ENCODE results near the gene OLFM1.
"Not testable (repeated sequence)": the region's sequence is repeated elsewhere in the genome, so short reads cannot be mapped to it uniquely, and the experiment has no call there.

OLFM1 gene

DNA sequence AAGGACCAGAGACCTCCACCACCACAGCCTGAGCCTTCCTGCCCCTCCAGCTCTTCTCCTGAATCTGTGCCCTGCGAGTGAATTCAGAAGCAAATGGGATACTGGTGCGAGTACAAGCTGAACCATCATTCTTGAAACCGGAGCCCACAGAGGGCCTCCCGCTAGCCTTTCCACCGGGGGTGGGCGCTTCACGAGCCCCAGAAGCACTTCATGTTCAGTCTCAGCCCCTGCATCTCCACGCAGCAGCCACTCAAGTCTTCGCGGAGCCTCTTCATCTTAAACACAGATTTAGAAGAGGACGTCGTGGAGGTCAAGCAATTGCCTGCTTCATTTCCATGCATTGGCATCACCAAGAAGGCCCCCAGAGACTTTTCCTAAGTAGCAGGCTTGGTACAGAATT is 26.0 kb upstream of the OLFM1 start:
- DNase-seq = no peak

DNA sequence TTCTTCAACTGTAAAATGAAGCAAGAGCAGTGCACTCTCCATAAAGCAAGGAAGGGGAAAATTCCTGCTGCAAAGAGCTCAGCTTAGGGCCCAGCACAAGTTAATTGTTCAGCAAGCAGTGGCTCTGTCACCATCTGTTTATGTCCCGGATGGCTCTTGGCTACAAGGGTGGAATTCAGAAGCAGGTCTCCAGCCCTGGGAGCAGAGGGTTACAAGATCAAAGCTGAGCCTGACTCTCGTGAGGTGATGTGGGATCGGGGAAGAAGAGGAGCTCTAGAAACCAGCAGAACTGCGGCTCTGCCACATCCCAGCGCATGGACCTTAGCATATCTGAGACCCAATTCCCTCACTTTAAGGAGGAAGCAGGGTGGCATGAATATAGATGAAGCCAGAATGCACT is 25.2 kb upstream of the OLFM1 start:
- DNase-seq = no peak

DNA sequence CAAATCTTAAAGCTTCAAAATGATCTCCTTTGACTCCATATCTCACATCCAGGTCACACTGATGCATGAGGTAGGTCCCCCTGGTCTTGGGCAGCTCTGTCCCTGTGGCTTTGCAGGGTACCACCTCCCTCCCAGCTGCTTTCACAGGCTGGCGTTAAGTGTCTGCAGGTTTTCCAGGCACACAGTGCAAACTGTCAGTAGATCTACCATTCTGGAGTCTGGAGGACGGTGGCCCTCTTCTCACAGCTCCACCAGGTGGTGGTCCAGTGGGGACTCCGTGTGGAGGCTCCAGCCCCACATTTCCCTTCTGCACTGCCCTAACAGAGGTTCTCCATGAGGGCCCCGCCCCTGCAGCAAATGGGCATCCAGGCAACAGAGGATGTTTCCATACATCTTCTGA is 24.0 kb upstream of the OLFM1 start:
- DNase-seq = not testable (repeated sequence)

DNA sequence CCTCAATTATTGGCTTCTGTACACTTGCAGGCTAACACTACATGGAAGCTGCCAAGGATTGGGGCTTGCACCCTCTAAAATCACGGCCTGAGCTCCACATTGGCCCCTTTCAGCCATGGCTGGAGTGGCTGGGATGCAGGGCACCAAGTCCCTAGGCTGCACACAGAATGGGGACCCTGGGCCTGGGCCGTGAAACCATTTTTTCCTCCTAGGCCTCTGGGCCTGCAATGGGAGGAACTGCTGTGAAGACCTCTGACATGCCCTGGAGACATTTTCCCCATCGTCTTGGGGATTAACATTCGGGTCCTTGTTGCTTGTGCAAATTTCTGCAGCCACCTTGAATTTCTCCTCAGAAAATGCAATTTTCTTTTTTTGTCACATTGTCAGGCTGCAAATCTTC is 23.6 kb upstream of the OLFM1 start:
- not testable (repeated sequence) for DNase-seq

DNA sequence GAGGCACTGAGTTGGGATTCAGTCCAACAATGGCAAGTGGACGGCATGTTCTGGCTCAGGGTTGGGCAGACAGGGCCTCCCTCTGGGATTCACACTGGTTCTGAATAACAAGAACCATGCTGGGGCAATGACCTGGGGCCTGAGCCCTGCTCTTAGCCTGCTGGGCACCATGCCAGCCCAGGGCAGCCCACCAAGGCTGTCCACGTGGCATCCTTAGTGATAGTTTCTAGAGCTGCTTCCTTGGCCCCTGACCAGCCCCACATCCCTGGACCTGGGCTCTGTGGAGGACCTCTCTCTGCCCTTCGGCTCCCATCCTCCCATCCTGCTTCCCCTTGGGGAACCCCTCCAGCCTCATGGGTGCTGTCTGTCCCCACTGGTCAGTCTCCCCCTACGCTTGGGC is 22.3 kb upstream of the OLFM1 start:
- DNase-seq = no peak

DNA sequence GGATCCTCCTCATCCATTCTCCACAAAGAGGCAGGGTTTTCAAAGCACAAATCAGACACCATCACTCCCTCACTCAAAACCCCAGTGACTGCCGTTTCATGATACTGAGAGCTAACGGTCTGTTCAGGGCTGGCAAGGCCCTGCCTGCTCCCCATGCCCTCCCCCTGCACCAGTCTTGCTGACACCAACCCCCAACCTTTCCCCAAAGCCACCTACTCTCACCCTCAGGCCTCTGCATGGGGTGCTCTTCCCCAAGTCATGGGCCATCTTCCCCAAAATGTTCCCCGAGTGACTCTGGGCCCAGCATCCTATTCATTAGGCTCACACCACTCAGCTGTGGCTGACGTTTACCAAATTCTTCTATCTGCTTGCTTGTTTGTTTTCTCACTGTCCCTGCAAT is 21.7 kb upstream of the OLFM1 start:
- DNase-seq = no peak

DNA sequence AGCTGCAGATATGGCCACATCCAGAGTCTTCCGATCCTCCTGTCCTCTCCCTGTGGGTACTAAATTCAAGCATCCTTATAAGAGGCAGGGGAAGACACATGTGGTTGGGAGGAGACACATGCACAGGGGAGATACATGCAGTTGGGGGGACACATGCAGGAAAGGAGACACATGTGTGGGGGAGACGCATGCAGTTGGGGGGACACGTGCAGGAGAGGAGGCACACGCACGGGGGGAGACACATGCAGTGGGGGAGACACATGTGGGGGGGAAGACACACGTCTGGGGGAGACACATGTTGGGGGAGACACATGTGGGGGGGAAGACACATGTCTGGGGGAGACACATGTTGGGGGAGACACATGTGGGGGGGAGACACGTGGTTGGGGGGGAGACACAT is 21.2 kb upstream of the OLFM1 start:
- DNase-seq = no peak

DNA sequence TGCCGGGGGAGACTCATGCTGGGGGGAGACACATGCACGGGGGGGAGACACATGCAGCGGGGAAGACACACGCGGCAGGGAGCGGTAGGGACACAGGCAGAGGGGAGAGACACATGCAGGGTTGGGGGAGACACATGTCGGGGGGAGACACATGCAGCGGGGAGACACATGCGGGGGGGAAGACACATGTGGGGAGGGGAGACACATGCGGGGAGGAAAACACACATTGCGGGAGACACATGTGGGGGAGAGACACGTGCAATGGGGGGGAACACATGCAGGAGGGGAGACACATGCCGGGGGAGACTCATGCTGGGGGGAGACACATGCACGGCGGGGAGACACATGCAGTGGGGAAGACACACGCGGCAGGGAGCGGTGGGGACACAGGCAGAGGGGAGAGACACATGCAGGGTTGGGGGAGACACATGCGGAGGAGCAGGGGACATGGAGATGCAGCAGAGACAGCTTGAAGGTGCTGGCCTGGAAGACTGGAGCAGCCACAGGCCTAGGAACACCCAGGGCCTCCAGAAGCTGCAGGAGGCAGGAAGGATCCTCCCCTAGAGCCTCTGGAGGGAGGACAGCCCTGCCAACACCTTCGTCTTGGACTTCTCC is 20.3 kb upstream of the OLFM1 start:
- no peak for DNase-seq

DNA sequence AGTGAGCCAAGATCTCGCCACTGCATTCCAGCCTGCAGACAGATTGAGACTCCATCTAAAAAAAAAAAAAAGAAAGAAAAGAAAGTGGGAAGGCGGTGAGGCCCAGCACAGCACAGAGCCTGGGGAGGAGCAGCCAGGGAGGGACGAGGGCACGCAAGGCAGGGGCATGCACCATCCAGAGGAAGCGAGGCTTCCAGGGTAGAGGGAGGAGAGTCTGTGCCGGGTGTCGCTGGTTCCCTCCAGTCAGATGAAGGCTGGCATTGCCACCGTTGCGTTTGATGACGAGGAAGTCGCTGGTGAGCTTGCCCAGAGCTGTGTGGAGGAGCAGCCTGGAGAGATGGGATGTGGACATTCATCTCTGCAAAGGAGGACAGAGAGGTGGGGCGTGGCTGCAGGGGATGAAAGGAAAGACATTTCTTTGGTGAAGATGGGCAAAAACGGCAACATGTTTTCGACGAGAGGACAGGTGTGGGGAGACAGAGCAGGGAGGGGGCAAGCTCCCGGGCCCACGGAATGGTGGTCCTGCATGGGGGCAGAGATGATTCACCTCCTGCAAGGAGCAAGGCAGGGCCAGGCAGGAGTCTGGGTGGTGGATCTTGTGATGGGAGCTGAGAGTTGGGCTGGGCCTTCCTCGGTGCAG is 18.6 kb upstream of the OLFM1 start:
- no peak for DNase-seq

DNA sequence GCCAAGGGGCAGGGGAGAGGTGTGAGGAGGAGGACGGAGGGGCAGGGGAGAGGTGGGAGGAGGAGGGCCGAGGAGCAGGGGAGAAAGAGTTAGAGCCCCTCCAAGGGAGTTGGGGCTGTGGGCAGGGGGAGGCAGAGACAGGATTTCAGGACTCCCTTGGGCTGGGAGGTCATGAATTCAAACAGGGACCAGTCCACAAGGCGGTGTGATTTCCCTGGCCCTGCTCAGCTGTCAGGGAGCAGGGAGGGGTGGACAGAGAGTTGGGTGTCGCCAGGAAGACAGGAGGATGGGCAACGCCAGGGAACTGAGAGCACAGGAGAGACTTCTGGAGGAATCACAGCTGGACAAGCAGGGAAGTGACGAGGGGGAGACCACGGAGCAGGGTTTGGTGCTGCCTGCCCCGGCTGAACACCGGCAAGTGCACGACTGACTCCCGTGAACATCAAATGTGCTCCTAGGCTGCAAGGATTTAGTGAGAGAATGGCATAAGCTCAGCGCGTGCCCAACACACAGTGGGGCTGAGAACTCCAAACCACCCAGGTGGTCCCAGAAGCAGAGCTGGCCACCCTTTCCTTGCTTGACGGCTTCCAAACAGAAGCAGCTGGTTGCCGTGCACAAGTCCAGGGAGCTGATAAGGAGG is 17.8 kb upstream of the OLFM1 start:
- no peak for DNase-seq

DNA sequence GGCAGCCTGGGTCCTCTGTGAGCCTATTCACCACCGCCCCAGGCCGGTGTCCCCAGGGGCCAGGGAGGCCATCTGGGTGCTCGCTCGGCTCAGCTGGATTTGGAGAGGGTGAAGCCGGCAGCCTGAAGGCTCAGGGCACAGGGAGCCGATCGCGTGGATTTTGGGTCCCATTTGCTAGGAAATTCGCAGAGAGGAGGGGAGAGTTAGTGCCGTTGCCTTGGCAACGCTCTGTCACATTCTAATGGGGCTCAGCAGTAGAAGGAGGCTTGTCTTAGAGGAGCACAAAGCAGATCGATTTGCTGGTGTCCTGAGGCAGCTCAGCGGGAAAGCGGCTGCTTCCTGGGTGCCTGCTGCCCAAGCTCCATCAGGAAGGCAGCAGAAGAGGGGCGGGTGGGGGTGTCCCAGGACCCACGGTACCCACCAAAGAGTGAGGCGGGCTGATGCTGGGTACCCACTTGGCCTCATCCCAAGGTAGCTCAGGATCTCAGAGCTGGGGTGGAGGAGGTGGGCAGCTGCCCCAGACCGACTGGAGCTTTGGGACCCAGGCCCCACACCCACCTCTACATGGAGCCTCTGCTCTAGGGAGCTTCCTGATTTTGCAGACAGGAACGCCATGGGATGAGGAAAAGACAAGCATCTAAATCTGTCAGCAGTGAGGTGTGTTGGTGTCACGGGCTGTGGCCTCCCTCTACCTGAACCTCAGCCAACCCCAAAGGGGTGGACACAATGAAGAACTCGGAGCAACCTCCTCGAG is 17.1 kb upstream of the OLFM1 start:
- peak; percentile 5 for DNase-seq

DNA sequence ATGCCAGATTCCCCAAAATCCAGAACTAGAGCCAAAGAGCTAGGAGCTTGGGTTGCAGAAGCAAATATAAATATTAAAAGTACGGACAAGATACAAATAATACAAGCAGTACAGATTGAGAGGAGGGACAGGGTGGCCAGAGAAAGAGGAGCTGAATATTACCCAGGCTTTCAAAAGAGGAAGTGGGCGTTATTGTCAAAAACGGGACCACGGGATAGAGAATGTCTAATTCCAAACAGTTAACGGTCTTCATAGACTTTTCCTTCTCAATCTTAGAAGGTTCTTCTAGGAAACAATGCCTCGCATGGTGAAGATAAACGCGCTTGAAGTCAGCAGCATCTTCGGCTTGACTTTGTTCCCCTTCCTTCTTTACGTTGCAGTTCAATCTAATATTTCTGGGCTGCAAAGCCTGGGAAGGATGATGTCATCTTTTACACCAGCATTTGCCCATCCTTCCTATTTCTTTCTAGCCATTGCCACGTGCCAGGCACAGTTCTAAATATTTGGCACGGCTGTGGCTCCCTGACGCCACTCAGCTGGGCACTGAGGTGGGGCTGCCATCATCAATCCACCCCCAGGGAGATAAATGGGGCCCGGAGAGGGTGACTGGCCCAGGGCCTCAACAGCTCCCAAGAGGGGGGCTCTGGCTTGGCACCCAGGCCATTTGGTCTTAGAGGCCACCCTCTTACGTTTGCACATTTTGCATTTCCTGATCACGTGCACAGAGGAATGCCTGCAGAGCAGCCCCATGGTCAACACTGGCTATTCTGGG is 16.3 kb upstream of the OLFM1 start:
- DNase-seq = peak; percentile 4

DNA sequence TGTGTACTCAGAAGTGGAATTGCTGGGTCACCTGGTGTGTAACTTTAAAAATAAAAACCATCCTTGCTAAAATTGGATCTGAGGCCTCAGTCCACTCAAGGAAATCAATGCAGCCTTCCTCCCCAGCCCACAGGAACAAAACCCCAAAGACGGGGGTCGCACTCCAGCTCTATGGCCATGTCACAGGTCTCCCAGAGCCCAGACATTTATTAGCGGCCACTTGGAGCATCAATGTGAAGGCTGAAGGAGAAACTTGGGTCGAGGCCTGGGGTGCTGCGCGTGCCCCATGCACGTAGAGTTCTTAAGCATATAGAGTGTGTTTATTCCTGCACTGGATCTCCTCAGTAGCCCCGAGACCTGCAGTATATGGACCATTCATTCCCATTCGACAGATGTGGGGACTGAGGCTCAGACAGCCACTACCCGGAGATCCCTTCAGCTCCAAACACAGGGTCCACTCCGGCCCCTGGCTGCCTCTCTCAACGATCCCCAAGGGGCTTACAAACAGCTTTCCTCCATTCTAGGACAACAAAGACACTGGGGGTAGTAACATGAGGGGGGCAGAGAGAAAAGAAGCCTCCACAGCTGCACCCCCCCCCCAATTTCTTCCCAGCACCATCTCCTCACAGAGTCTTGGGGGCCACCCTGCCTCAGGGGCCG is 14.3 kb upstream of the OLFM1 start:
- DNase-seq = no peak

DNA sequence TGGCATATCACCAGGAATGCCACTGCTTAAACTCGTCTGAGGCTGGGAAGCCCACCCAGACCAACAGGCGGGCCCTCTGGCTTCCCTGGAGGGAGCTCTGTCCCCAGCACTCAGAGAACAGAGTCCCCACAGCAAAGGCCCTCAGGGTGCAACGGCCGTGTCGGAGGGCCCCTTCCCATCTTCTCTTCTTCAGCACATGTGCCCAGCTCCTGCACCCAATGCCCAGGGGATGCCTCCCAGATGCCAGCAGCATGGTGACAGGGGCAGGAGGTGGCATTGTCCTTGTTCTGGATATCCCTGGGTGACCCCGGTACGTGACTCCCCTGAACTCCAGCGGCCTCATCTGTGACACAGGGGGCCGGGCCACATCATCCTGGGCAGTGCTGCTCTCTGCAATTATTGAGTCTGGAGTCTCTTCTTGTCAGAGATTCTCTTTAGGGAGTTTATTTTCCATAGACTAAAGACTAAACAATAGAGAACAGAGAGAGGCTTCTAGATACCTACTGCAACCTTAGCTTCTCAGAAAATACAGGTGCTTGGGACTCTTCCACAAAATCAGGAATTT is 13.6 kb upstream of the OLFM1 start:
- no peak for DNase-seq

DNA sequence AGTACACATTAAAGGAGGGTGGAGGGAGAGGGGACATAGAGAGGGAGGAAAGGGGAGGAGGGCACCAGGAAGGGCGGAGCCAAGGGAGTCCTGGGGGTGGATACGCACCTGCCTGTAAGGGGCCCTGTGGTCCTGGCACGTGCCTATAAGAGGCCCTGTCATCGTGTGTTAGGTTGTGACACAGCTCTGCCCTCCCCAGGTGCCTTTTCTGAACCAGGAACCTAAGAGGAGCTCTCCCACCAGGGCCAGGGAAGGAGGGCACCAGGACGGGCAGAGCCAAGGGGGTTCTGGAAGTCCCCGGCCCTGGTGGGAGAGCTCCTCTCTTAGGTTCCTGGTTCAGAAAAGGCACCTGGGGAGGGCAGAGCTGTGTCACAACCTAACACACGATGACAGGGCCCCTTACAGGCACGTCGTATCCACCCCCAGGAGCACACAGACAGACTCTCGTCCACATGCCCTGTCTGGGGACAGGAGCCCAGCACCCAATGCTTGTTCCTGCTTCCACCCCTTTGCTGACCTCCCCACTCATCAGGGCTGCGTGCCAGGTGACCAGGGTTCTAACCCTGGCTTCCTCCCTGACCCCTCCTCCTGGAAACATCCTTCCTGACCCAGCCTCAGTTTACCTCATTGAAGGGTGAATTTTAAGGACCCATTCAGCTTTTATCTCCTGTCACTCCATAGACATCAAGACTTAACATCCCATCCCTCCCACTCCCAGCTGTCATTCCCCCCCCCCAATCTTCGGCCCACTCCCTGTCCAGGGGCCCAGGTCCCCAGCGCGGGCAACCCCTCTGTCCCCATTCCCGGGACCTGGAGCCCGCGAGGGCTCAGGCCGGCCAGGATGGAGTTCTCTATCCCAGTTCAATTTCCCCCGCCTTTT is 12.9 kb upstream of the OLFM1 start:
- DNase-seq = no peak

DNA sequence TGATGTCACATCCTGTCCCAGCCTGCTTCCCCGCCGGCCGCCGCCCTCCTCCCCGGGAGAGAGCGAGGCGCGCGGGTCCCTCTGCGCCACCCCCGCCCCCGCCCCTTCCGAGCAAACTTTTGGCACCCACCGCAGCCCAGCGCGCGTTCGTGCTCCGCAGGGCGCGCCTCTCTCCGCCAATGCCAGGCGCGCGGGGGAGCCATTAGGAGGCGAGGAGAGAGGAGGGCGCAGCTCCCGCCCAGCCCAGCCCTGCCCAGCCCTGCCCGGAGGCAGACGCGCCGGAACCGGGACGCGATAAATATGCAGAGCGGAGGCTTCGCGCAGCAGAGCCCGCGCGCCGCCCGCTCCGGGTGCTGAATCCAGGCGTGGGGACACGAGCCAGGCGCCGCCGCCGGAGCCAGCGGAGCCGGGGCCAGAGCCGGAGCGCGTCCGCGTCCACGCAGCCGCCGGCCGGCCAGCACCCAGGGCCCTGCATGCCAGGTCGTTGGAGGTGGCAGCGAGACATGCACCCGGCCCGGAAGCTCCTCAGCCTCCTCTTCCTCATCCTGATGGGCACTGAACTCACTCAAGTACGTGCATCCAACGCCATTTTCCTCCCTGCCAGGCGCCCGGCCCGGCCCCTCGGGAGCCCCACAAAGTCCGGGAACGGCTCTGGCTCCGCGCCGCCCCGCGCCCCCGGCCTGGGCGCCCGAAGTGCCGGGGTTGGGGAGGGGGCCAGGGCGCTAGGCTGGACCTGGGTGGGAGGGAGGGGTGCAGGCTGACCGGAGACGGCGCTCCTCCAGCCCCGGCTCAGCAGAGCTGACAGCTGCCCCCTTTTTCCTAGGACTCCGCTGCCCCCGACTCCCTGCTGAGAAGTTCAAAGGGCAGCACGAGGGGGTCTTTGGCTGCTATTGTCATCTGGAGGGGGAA is 12.0 kb upstream of the OLFM1 start:
- DNase-seq = no peak

DNA sequence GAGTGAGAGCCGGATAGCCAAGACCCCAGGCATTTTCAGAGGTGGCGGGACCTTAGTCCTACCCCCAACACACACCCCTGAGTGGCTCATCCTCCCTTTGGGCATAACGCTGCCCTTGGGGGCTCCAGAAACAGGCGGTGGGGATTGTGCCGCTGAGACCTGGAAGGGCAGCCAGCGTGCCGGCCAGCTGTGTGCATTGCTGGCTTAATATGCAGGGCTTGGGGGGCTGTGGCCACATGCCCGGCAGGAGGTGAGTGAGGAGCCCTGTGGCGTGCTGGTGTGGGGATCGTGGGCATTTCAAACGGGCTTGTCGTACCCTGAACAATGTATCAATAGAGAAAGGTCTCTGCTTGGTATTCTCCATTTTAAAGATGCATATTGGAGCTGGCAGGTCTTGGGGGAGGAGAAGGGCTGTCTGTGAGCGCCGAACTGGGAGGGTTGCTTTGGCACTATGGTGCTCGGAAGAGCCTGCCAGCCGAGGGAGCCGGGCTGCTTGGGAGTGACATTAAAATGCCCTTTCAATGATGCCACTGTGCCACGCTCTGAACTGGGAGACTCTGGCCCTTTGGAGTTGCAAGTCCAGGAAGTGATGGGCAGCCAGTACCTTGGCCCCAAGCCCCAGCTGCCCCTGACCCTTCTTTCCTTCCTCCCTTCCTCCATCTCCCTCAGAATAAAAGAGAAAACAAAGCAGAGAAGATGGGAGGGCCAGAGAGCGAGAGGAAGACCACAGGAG is 11.2 kb upstream of the OLFM1 start:
- DNase-seq = no peak

DNA sequence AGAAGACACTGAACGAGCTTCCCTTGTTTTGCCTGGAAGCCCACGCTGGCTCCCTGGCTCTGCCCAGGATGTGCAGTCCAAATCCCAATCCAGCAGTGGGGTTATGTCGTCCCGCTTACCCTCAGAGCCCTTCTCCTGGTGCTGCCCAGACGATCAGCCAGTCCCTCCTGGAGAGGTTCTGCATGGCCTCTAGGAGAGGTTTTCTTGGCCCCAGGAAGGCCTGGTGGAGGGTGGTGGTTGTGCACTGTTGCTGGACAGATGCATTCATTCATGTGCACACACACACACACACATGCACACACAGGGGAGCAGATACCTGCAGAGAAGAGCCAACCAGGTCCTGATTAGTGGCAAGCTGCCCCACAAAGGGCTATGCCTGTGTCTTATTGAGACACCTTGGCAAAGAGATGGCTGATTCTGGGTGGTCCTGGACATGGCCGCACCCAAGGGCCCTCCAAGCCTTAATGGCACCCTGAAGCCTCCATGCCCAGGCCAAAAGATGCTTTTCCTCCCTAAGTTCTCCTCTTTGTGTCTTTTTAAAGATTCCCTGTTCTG is 10.5 kb upstream of the OLFM1 start:
- no peak for DNase-seq

Data from activated naive CD4-positive, alpha-beta T cell treated with anti-CD3 and anti-CD28 coated beads, Interleukin-2, amount 50 U/mL, for 16 hours (primary cell).